Erythroblast (primary cell): Measurements from ENCODE around the gene LTC4S.

ENCODE experiments used
- GATA1 ChIP-seq: IDR thresholded peaks from 2 replicates; pipeline ENCODE4 v1.6.1; 2011; ENCODE audit warnings: low read depth, mild to moderate bottlenecking, control low read depth, low read length, moderate library complexity
- POLR2A ChIP-seq: IDR thresholded peaks from 2 replicates; pipeline ENCODE4 v1.6.1; 2011; ENCODE audit warnings: mild to moderate bottlenecking, low read length

GRCh38 chr5:179779826-179780225, 14.0 kb upstream of the LTC4S start:
- no peak for TF ChIP-seq POLR2A
- TF ChIP-seq GATA1, result no peak
